Epithelial cell of esophagus (primary cell): Measurements from ENCODE around the gene SYNE1.
"Not testable (repeated sequence)": the region's sequence is repeated elsewhere in the genome, so short reads cannot be mapped to it uniquely, and the experiment has no call there.

Source experiments
- DNase-seq: peaks from one replicate; pipeline ENCODE4 v3.0.0; 2010; ENCODE audit warnings: low read depth
- H3K4me3 ChIP-seq: 2 replicates; pipeline ENCODE4 v1.5.1; 2011; ENCODE audit warnings: mild to moderate bottlenecking, low read length, control low read depth
- CTCF ChIP-seq: IDR thresholded peaks from 2 replicates; pipeline ENCODE4 v1.5.1; 2011; ENCODE audit warnings: low read depth, mild to moderate bottlenecking, low read length, control low read depth, inconsistent platforms; ENCODE audit not compliant: insufficient read depth; ENCODE audit errors: missing control alignments

SYNE1 gene

GRCh38 chr6:152143359-152143758 is 493.8 kb downstream of the SYNE1 start:
- DNase-seq: no peak
- no peak overlapping the region for H3K4me3 ChIP-seq
- no peak for TF ChIP-seq CTCF

- no peak for DNase-seq
- no peak overlapping the region for H3K4me3 ChIP-seq
- TF ChIP-seq CTCF: no peak
Measured at GRCh38 chr6:152142105-152142504, 495.1 kb downstream of the SYNE1 start.

- not testable (repeated sequence) for DNase-seq, H3K4me3 ChIP-seq
Measured at GRCh38 chr6:152138344-152138743, 498.8 kb downstream of the SYNE1 start.

GRCh38 chr6:152136449-152136825 is 500.7 kb downstream of the SYNE1 start:
- H3K4me3 ChIP-seq: no peak overlapping the region
- peak; percentile 50 for DNase-seq
- TF ChIP-seq CTCF: no peak

GRCh38 chr6:152135755-152136448 is 501.3 kb downstream of the SYNE1 start:
- no peak for TF ChIP-seq CTCF
- no peak for DNase-seq
- H3K4me3 ChIP-seq: no peak overlapping the region

GRCh38 chr6:152130441-152130840 is 506.7 kb downstream of the SYNE1 start:
- TF ChIP-seq CTCF: no peak
- no peak overlapping the region for H3K4me3 ChIP-seq
- DNase-seq: peak; percentile 80

- no peak overlapping the region for H3K4me3 ChIP-seq
- no peak for TF ChIP-seq CTCF
- no peak for DNase-seq
Measured at GRCh38 chr6:152129691-152130151, 507.4 kb downstream of the SYNE1 start.
